Daoy (cell line): ENCODE measurements around the gene UGT1A7. TPM values are rescaled to one million over a fixed set of nuclear protein-coding genes. Genes with fewer than 3 reads are reported as not detected.
"Not testable (repeated sequence)": the region's sequence is repeated elsewhere in the genome, so short reads cannot be mapped to it uniquely, and the experiment has no call there.

Experiments used
- DNase-seq: peaks from one replicate; pipeline ENCODE4 v3.0.0-alpha.2; 2015; ENCODE audit warnings: low read depth
- total RNA-seq: library from RNA; depleted of rRNA; stranded (reverse); fragments of >200 nt; shearing (Covaris generic); gene quantifications from 2 replicates; pipeline ENCODE4 v1.2.3, GENCODE V29; 2014; rRNA removed

Gene UGT1A7
- 0.17 TPM in 1 of 2 replicates, not detected in the other for total RNA-seq

DNA sequence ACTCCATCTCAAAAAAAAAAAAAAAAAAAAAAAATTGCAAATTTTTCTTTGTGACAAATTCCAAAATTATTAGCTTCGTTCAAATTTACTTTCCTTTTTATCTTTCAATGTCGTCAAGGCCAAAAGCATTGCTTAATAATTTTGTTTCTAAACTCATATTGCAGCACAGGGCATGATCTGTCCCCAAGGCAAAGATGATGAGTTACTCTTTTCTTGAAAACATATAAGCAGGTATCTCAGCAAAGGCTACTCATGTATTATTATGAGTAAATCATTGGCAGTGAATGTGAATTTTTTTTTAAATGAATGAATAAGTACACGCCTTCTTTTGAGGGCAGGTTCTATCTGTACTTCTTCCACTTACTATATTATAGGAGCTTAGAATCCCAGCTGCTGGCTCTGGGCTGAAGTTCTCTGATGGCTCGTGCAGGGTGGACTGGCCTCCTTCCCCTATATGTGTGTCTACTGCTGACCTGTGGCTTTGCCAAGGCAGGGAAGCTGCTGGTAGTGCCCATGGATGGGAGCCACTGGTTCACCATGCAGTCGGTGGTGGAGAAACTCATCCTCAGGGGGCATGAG is at the start of gene UGT1A7:
UGT1A7 (plus strand) TSS at position 381 of the 579 bp plus-strand sequence; CDS start at position 418, 37 bp downstream.
- no peak for DNase-seq

DNA sequence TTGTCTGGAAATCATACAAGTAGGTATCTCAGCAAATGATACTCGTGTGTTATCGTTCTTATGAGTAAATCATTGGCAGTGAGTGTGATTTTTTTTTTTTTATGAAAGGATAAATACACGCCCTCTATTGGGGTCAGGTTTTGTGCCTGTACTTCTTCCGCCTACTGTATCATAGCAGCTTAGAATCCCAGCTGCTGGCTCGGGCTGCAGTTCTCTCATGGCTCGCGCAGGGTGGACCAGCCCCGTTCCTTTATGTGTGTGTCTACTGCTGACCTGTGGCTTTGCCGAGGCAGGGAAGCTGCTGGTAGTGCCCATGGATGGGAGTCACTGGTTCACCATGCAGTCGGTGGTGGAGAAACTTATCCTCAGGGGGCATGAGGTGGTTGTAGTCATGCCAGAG is 45.4 kb upstream of the UGT1A7 start, which contains the start of gene UGT1A10:
UGT1A10 (plus strand) TSS at position 143 of the 400 bp plus-strand sequence; CDS start at position 218, 75 bp downstream.
- DNase-seq = not testable (repeated sequence)

DNA sequence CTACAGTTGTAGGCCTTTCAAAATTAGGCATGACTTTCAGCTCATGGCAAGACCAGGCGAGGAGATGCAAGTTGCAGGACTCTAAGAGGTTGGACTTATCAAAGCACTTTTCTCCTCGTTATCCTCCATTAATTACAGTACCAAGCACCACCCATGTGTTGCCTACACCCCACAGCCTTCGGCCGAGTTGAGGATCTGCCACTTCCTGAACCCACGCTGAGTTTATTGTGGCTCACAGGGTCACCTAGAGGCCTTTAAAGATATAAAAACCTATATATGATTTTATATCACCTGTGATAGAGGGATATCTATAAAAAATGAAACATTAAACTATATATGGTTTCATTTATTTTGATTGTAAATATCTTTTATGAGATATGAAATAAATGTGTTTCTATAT is 42.9 kb upstream of the UGT1A7 start:
- DNase-seq = peak; percentile 18

DNA sequence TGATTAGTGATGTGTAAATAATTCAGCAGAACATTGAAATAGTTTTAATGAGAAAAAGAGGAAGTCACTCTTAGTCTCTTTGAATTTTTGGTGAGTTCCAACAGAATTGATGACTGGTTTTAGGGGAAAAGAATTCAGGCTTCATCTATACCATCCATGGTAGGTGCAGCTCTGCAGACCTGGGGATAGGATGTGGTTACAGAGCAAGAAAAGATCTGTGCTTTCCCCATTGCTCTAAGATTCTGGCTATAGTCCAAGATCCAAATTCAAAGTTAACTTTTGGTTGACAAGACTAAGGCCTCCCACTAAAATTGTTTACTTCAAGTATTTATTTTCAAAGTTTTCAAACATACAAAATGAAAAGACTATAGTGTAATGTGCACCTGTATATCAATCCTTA is 41.8 kb upstream of the UGT1A7 start:
- DNase-seq = no peak

DNA sequence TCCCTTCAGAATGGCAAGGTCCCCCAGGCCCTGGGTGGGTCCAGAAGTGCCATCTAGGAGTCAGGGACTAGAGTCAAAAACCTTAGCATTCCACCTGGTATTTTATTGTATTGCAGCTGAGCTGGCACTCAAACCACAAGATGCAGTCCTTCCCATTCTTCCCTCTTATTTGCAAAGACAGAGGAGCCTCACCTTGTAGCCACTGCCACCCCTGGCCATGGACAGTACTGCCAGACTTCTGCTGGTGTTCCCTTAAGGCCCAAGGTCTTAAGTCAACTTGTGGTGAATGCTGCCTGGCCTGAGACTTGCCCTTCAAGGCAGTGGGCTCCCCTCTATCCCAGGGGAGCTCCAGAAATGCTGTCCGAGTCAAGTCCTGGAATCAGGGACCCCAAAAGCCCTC is 38.6 kb upstream of the UGT1A7 start:
- no peak for DNase-seq

DNA sequence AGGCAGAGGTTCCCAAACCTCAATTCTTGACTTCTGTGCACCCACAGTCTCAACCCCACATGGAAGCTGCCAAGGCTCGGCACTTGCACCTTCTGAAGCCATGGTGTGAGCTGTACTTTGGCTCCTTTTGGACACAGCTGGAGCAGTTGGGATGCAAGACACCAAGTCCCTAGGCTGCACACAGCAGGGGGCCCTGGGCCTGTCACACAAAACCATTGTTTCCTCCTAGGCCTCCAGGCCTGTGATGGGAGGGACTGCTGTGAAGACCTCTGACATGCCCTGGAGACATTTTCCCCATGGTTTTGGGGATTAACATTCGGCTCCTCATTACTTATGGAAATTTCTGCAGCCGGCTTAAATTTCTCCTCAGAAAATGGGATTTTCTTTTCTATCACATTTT is 35.7 kb upstream of the UGT1A7 start:
- DNase-seq = not testable (repeated sequence)

DNA sequence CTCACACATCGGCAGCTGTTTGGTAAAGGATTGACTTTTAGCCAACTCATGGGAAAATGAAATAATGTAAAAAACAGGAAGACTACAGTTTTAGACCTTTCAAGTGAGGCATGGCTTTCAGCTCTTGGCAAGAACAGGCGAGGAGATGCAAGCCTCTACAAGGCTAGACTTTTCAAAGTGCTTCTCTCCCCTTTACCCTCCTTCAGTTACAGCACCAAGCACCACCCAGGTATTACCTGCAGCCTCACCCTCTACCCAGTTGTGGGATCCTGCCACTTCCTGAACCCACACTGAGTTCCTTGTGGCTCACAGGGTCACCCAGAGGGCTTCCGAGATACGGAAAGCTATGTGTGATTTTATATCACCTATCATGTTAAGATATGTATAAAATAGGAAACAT is 30.7 kb upstream of the UGT1A7 start:
- no peak for DNase-seq

DNA sequence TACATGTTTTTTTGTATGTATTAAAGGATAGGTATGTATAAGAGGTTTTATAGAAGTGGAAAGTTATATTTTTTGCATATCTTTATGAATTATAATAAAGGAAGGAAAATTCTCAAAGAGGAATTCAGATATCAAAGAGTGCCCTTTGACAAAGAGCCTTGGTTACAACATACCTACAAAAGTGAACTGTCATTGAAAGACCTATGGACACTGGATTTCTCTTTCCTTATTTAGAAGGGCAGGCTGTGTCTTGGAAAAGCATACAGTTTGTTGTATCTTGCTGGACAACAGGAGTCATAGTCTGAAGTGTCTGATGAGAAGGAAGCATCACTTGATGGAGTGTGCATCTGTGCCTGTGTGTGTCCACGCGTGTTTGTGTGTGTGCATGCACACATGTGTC is 30.3 kb upstream of the UGT1A7 start:
- DNase-seq = no peak

DNA sequence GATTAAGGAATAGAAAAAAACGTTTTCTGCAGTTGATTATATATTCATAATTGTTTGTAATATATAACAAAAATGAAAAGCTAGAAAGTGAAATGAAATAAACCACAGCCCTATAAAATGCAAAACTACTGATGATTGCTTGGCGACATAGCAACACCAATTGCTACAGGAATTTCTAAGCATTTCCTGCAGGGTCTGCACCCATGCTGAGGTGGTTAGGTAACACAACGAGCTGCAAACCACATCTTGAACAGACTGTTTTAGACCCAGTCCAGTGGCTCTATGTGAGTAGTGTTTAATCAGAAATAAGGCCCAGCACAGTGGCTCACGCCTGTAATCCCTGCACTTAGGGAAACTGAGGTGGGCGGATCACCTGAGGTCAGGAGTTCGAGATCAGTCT is 27.2 kb upstream of the UGT1A7 start:
- DNase-seq = no peak

DNA sequence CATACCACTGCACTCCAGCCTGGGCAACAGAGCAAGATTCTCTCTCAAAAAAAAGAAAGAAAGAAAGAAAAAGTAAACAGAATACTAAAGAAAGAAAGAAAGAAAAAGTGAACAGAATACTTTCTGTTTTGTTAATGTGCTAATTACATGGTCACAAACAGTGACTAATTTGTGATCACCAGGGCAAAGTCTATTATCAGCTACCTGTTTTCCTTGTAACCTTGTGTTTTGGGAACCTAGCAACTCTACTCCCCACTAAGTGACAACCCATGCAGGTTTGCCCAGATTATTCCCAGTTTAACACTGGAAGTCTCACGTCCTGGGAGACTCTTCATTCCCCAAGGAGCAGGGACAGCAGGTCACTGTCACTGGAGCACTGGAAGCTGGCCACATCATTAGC is 26.7 kb upstream of the UGT1A7 start:
- DNase-seq = no peak

DNA sequence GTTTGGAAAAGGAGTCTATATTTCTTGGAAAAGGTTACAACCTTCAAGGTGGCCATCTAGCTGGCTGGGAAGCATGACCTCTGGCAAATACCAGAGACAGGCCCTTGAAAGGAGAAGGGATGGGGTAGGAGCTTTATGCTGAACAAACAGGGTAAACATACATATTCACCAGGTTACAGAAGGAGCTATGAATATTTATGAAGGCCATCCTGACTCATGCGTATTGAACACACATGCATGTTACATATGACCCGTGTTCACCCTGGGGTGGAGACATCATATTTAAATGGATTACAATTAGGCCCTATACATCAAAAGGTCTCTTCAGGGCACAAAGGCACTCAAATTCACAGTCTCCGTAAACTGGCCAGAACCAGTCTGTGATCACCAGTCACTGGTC is 25.8 kb upstream of the UGT1A7 start:
- not testable (repeated sequence) for DNase-seq

DNA sequence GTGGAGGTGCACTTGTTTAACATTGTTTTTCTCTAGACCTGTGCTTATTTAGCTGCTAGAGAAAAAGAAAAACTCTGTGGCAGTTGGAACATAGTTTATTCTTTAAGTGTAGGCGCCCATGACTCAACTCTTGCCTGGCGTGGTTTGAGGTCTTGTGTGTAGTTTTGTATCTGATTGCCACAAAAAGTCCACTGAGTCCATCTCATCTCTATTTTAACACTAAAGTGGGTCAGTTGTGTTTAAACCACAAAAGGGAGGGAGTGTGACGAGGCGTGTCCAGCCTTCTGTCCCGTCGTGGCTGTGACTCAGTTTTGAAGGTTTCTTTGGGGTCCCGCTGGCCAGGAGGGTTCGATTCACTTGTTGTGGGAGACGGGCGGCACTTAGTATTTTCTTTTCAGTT is 25.3 kb upstream of the UGT1A7 start:
- DNase-seq = no peak

DNA sequence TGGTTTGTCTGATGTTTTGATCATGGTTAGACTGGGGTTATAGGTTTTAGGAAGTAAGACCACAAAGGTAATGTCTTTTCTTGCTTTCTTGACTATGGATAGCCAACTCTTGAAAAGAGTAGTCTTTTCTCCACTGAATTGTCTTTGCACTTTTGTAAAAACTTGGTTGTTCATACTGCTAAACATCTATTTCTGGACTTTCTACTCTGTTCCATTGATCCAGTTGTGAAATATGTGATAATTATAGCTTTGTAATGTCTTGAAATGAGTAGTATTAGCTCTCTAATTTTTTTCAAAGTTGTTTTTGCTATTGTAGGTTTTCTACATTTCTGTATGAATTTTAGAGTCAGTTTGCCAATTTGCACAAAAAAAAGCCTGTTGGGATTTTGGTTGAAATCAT is 23.1 kb upstream of the UGT1A7 start:
- no peak for DNase-seq

DNA sequence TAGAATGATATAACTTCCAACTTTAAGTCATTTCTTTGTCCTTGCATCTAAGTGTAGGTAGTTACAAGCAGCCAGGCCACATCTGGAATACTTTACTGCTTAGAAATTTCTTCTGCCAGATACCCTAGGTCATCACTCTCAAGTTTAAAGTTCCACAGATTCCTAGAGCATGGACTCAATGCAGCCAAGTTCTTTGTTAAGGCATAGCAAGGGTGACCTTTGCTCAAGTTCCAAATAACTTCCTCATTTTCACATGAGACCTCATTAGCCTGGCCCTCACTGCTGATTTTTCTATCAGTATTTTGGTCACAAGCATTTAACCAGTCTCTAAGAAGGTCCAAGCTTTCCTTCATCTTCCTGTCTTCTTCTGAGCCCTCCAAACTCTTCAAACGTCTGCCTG is 17.8 kb upstream of the UGT1A7 start:
- DNase-seq = no peak

DNA sequence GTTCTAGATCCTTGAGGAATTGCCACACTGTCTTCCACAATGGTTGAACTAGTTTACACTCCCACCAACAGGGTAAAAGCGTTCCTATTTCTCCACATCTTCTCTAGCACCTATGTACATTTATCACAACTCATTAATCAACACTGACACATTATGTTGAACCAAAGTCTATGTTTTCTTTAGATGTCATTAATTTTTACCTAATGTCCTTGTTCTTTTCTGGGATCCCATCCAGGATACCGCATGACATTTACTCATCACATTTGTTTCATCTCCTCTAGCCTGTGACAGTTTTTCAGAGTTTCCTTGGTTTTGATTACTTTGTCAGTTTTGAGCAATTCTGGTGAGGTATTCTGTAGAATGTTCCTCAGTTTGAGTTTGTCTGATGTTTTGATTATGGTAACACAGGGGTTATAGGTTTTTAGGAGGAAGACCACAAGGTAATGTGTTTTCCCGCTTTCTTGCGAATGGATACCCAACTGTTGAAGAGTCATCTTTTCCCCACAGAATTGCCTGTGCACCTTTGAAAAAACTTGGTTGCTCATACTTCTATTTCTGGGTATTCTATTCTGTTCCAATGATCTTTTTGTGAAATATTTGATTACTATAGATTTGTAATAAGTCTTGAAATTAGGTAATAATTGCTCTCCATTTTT is 13.0 kb upstream of the UGT1A7 start:
- DNase-seq = no peak

DNA sequence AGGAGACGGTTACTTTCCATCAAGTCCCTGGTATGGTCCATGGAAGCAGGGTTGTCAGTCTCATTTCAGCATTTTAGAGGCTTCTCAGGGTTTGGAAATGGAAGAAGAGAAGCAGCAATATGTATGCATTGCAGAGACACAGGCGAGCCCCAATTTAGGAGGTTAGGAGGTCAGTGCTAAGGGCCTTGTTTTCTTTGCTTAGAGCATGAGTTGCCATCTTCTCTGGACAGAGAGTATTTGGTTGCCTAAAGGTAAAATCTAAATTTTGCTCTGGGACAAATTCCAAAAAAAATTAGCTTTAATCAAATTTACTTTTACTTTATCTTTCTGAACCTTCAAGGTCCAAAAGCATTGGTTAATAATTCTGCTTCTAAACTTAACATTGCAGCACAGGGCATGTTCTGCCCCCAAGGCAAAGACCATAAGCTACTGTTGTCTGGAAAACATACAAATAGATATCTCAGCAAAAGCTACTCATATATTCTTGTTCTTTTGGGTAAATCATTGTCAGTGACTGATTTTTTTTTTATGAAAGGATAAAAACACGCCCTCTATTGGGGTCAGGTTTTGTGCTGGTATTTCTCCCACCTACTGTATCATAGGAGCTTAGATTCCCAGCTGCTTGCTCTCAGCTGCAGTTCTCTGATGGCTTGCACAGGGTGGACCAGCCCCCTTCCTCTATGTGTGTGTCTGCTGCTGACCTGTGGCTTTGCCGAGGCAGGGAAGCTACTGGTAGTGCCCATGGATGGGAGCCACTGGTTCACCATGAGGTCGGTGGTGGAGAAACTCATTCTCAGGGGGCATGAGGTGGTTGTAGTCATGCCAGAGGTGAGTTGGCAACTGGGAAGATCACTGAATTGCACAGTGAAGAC is 10.2 kb upstream of the UGT1A7 start, which contains the start of gene UGT1A9:
UGT1A9 (plus strand) TSS at position 609 of the 872 bp plus-strand sequence; CDS start at position 646, 37 bp downstream.
- no peak for DNase-seq

DNA sequence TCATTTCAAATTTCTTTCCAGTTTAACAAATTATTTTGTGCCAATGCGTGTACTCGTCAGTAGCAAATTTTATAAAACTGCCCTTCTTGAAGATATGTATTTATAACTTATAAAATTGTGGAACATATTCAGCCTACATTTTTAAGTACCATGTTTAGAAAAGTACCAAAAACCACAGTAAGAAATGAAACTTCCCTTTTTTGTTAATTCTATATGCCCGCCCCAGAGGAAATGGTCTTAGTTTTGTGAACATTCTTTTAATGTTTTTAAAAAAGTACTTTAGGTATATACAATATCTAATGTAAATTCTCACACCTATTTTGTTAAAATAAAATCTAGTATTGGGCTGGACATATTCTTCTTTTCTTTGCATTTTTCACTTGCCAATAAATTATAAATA is 8.8 kb upstream of the UGT1A7 start:
- no peak for DNase-seq

DNA sequence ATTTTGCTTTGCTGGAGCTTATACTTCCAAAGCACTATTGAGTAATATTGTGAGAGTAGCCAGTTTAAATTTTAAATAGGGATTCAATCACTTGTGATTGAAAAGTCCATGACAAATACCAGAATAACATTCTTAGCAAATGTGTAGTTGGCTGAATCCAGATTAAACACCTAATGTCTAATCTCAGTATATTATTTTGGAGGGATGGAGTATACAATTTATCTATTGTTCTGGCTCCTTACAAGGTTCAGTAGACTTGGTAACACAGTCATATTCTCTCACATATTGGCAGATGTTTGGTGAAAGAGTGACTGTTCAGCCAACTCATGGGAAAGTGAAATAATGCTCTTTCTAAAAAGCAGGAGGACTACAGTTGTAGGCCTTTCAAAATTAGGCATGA is 7.8 kb upstream of the UGT1A7 start:
- DNase-seq = no peak

DNA sequence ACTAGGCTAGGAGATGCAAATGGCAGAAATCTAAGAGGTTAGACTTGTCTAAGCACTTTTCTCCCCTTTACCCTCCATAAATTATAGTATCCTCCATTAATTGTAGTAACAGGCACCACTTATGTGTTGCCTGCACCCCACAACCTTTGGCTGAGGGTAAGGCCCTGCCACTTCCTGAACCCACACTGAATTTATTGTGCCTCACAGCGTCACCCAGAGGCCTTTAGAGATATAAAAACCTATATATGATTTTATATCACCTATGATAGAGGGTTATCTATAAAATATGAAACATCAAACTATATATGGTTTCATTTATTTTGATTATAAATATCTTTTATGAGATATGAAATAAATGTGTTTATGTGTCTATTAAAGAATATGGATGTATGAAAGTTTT is 7.4 kb upstream of the UGT1A7 start:
- no peak for DNase-seq

DNA sequence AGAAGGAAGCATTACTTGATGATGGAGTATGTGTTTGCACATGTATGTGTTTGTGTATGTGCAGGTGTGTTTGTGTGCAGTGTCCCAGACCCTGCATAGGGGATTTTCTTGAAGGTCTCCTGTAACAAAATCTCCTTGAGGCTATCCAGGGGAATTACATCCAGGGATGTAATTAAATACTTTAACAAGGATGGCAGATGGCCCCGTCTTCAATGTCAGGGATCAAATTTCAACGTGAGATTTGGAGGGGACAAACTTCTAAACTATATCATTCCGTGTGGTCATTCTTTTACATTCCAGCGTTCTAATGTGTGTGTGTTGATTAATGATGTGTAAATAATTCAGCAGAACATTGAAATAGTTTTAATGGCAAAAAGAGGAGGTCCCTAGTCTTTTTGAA is 6.7 kb upstream of the UGT1A7 start:
- no peak for DNase-seq

DNA sequence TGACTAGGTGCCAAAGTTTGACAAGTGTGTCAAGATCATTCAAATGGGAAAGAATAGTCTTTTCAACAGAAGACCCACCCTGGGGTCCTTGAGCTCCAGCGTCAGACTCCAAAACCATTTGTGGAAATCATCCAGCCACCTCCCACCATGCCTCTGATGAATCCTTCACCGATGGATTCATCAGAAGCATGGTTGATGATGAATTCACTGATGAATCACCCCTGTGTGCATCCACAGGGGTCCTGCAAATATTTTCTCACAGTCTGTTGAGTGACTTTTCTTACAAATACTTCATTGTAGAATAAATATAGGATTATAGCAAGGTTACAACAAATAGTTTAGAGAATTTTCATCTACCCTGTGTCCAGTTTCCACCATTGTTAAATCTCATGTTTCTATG is 5.7 kb upstream of the UGT1A7 start:
- peak; percentile 70 for DNase-seq

DNA sequence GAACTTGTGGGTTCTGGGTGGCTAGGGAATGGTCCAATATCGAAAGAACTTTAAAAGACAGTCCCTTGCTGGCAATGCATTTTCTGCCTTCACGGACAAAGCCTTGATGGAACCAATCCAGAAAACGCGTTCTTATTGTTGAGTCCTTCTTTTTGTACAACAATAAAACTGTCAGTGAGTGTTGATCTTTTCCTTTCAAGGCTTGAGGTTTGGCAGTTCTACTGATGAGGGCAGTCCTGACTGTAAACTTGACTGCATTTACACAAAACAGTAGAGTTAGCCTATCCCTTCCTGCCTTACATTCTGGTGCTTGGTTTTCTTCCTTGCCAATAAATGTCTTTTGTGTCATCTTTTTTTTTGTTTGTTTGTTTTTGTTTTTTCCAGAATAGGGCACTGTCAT is 2.5 kb upstream of the UGT1A7 start:
- DNase-seq = no peak
